ENCODE measurements around the gene ST3GAL4. TPM values are rescaled to one million over a fixed set of nuclear protein-coding genes. Genes with fewer than 3 reads are reported as not detected.
A peak's percentile ranks its signal among the peaks of the same experiment; 100 is the strongest.

ST3GAL4 gene
- total RNA-seq, 1 donor from 2014 or later = 39.2 TPM

- intact Hi-C loops (cut with DNase I) = no loop called here
- Histone ChIP-seq H3K9me3 (no peaks in the 10 kb centered on the region), H3K27me3 (no peaks in the 10 kb centered on the region), H3K4me1 (peaks cover 12% of the 10 kb centered on the region), H3K36me3 (peaks cover 25% of the 10 kb centered on the region), H3K4me3 (no peak overlapping the region), H3K27ac (peak overlapping the region; percentile 37)
- TF ChIP-seq, protein P1, sequence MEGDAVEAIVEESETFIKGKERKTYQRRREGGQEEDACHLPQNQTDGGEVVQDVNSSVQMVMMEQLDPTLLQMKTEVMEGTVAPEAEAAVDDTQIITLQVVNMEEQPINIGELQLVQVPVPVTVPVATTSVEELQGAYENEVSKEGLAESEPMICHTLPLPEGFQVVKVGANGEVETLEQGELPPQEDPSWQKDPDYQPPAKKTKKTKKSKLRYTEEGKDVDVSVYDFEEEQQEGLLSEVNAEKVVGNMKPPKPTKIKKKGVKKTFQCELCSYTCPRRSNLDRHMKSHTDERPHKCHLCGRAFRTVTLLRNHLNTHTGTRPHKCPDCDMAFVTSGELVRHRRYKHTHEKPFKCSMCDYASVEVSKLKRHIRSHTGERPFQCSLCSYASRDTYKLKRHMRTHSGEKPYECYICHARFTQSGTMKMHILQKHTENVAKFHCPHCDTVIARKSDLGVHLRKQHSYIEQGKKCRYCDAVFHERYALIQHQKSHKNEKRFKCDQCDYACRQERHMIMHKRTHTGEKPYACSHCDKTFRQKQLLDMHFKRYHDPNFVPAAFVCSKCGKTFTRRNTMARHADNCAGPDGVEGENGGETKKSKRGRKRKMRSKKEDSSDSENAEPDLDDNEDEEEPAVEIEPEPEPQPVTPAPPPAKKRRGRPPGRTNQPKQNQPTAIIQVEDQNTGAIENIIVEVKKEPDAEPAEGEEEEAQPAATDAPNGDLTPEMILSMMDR (IDR thresholded peaks at IDR 0.05) = no peak
- DNase-seq = peak; percentile 85
- ATAC-seq = peak; percentile 80
Measured at GRCh38 chr11:126339863-126340434, 15.5 kb upstream of the ST3GAL4 start.

DNA sequence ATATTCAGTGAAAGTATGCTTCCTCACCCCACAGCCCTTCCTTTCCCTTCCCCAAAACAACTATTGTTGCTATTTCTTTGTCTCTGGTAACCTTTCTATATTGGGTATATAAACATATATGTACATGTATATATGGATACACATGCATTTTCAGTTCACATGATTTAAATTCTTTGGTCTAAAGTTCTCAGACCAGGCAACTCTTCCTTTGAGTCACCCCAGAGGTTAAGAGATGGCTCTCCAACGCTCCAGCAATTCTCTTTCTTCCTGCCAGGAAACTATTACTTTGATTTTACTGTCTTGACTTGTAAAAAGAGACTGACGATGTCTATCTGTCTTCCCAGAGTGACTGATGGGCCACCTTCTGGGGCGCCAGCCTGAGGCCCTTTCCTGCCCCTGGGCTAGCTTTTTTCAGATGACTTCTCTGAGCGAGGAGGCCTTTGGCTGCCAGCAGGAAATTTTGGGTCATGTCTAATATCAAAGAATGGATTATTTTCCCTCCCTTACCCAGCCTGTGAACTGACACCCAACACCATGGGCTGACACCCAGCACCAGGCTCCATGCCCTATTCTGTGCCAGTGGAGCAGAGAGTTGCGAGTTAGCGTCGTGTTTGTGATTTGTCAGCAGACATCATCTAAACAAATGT lies 14.4 kb upstream of the ST3GAL4 start:
- intact Hi-C loops (cut with DNase I) = no loop called here
- peaks cover 25% of the 10 kb centered on the region for H3K36me3 ChIP-seq
- no peaks in the 10 kb centered on the region for H3K27me3 ChIP-seq
- H3K4me1 ChIP-seq = peaks cover 16% of the 10 kb centered on the region
- H3K4me3 ChIP-seq = no peak overlapping the region
- peak overlapping the region; percentile 37 for H3K27ac ChIP-seq
- ATAC-seq (no peak), DNase-seq (no peak)
- TF ChIP-seq, protein P1 (IDR thresholded peaks at IDR 0.05) = no peak
- H3K9me3 ChIP-seq = no peaks in the 10 kb centered on the region

GRCh38 chr11:126341760-126342161 lies 13.7 kb upstream of the ST3GAL4 start:
- H3K27me3 ChIP-seq = no peaks in the 10 kb centered on the region
- no peak for ATAC-seq
- H3K9me3 ChIP-seq = no peaks in the 10 kb centered on the region
- H3K4me1 ChIP-seq = peaks cover 23% of the 10 kb centered on the region
- no peak overlapping the region for H3K27ac ChIP-seq
- H3K4me3 ChIP-seq = no peak overlapping the region
- intact Hi-C loops (cut with DNase I) = no loop called here
- TF ChIP-seq, protein P1 (IDR thresholded peaks at IDR 0.05) = no peak
- DNase-seq = no peak
- peaks cover 25% of the 10 kb centered on the region for H3K36me3 ChIP-seq

- peaks cover 22% of the 10 kb centered on the region for H3K36me3 ChIP-seq
- TF ChIP-seq, protein P1 (IDR thresholded peaks at IDR 0.05) = no peak
- no peak overlapping the region for H3K4me3 ChIP-seq
- DNase-seq = no peak
- no peaks in the 10 kb centered on the region for H3K27me3 ChIP-seq
- no peak for ATAC-seq
- intact Hi-C loops (cut with DNase I) = no loop called here
- peaks cover 28% of the 10 kb centered on the region for H3K4me1 ChIP-seq
- H3K9me3 ChIP-seq = no peaks in the 10 kb centered on the region
- H3K27ac ChIP-seq = no peak overlapping the region
Measured at GRCh38 chr11:126343051-126343450, 12.4 kb upstream of the ST3GAL4 start.

DNA sequence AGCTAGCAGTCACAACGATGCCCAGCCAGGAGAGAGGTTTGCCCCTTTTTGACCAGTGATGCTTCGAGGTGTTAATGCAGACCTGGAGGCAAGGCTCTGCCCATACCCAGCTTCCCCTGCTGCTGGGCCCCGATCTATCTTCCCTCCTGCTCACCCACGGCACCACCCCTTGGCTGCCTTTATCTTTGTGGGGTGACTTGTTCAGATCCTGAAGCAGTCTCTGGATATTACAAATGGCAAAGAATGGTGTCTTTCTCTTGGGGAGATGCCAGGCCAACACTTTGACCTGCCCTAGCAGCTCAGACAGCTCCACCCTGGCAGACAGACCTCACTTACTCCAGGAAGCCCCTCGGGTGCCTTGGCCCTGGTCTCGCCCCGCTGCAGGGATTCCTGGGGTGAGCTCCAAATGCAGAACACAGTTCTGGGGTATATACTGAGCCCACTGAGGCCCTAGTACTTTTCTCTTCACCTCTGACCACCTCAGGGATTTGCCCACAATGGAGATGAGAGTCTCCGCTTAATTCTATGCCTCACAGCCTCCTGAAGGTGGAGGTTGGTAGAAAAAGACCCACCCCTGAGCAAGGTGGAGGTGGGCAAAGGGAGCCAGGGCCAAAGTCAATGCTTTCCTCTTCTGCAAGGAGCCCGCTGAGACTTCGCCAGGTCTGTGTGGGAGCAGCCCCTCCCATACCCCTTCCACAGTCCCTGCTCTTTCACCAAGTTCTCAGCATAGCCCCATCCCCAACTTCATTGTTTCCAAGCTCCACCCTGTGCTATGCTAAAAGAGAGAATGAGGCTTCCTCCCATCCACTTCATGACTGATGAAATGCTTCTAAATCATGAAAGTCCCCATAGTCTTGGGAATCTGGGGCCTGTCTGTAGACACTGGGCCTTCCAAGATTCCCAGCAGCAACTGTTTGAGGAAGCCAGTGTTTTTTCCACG lies 11.1 kb upstream of the ST3GAL4 start:
- ATAC-seq = no peak
- TF ChIP-seq, protein P1 (IDR thresholded peaks at IDR 0.05) = no peak
- no peak overlapping the region for H3K27ac ChIP-seq
- no peak for DNase-seq
- H3K4me3 ChIP-seq = no peak overlapping the region
- intact Hi-C loops (cut with DNase I) = no loop called here
- peaks cover 37% of the 10 kb centered on the region for H3K4me1 ChIP-seq
- no peaks in the 10 kb centered on the region for H3K27me3 ChIP-seq
- H3K9me3 ChIP-seq = no peaks in the 10 kb centered on the region
- peaks cover 17% of the 10 kb centered on the region for H3K36me3 ChIP-seq

Data from upper lobe of right lung (tissue), 1 donor.